Measurements from ENCODE around the gene PTGS1. TPM values are rescaled to one million over a fixed set of nuclear protein-coding genes. Genes with fewer than 3 reads are reported as not detected.

PTGS1 gene
- total RNA-seq, 1 donor from 2014 or later = 0.28 TPM

DNA sequence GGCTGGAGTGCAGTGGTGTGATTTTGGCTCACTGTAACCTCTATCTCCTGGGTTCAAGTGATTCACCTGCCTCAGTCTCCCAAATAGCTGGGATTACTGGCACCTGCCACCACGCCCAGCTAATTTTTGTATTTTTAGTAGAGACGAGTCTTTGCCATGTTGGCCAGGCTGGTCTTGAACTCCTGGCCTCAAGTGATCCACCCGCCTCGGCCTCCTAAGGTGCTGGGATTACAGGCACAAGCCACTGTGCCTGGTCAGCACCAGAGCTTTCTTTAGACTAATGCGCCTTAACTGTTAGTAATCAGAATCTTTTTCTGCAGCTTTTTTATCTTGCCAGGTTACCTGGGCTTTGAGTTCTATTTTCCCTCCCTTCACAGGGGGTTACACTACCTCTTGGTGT is 18.4 kb downstream of the PTGS1 start:
- no peak for DNase-seq
- intact Hi-C loops (cut with micrococcal nuclease) = no loop called here
- no peaks in the 10 kb centered on the region for H3K9me3 Mint-ChIP-seq

DNA sequence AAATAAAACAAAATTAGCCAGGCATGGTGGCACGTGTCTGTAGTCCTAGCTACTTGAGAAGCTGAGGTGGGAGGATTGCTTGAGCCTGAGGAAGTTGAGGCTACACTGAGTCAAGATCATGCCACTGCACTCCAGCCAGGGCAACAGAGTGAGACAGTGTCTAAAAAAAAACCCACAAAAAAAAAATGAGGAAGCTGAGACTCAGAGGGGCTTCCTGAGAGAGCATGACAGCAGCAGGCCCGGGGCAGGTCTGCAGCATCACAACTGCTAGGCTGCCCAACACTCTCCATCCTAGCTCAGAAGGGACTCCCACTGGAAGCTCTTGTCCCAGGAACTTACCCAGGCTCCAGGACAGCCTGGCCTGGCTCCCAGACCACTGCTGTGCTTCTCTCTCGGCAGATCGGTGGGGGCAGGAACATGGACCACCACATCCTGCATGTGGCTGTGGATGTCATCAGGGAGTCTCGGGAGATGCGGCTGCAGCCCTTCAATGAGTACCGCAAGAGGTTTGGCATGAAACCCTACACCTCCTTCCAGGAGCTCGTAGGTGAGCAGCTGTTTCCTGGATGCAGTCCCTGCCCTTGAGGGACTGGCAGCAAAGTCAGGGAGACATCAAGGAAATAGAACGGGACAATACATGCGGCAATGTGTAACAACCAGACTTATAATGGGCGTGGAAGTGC is 19.1 kb downstream of the PTGS1 start:
- DNase-seq = no peak

More for the DNA sequence above, 18.4 kb downstream of the PTGS1 start:
- Mint-ChIP-seq H3K36me3 (ENCODE audit: low read depth) (no peaks in the 10 kb centered on the region), H3K4me3 (no peak overlapping the region), H3K4me1 (peaks cover 8% of the 10 kb centered on the region), H3K27ac (no peak overlapping the region), H3K27me3 (peaks cover 7% of the 10 kb centered on the region)

GRCh38 chr9:122392284-122392683 is 21.5 kb downstream of the PTGS1 start:
- no peak for DNase-seq

More for the DNA sequence above, 19.1 kb downstream of the PTGS1 start:
- Mint-ChIP-seq H3K36me3 (ENCODE audit: low read depth) (no peaks in the 10 kb centered on the region), H3K4me1 (peaks cover 5% of the 10 kb centered on the region), H3K27me3 (peaks cover 9% of the 10 kb centered on the region), H3K9me3 (no peaks in the 10 kb centered on the region), H3K27ac (no peak overlapping the region), H3K4me3 (no peak overlapping the region)
- intact Hi-C loops (cut with micrococcal nuclease) = no loop called here

GRCh38 chr9:122392714-122393113 is 21.9 kb downstream of the PTGS1 start:
- H3K4me1 Mint-ChIP-seq = peaks cover 4% of the 10 kb centered on the region
- peaks cover 9% of the 10 kb centered on the region for H3K27me3 Mint-ChIP-seq
- no peaks in the 10 kb centered on the region for H3K9me3 Mint-ChIP-seq
- H3K36me3 Mint-ChIP-seq (ENCODE audit: low read depth) = no peaks in the 10 kb centered on the region
- DNase-seq = no peak
- no peak overlapping the region for H3K27ac Mint-ChIP-seq
- H3K4me3 Mint-ChIP-seq = no peak overlapping the region
- intact Hi-C loops (cut with micrococcal nuclease) = no loop called here

More at GRCh38 chr9:122392284-122392683, 21.5 kb downstream of the PTGS1 start:
- intact Hi-C loops (cut with micrococcal nuclease) = no loop called here
- no peak overlapping the region for H3K27ac Mint-ChIP-seq
- H3K9me3 Mint-ChIP-seq = no peaks in the 10 kb centered on the region
- no peaks in the 10 kb centered on the region for H3K36me3 Mint-ChIP-seq (ENCODE audit: low read depth)
- no peak overlapping the region for H3K4me3 Mint-ChIP-seq
- peaks cover 9% of the 10 kb centered on the region for H3K27me3 Mint-ChIP-seq
- peaks cover 4% of the 10 kb centered on the region for H3K4me1 Mint-ChIP-seq

GRCh38 chr9:122393284-122393983 is 22.6 kb downstream of the PTGS1 start:
- Mint-ChIP-seq H3K27ac (no peak overlapping the region), H3K36me3 (ENCODE audit: low read depth) (no peaks in the 10 kb centered on the region), H3K27me3 (peaks cover 9% of the 10 kb centered on the region), H3K9me3 (no peaks in the 10 kb centered on the region), H3K4me1 (peaks cover 4% of the 10 kb centered on the region), H3K4me3 (no peak overlapping the region)
- no peak for DNase-seq
- intact Hi-C loops (cut with micrococcal nuclease) = no loop called here

DNA sequence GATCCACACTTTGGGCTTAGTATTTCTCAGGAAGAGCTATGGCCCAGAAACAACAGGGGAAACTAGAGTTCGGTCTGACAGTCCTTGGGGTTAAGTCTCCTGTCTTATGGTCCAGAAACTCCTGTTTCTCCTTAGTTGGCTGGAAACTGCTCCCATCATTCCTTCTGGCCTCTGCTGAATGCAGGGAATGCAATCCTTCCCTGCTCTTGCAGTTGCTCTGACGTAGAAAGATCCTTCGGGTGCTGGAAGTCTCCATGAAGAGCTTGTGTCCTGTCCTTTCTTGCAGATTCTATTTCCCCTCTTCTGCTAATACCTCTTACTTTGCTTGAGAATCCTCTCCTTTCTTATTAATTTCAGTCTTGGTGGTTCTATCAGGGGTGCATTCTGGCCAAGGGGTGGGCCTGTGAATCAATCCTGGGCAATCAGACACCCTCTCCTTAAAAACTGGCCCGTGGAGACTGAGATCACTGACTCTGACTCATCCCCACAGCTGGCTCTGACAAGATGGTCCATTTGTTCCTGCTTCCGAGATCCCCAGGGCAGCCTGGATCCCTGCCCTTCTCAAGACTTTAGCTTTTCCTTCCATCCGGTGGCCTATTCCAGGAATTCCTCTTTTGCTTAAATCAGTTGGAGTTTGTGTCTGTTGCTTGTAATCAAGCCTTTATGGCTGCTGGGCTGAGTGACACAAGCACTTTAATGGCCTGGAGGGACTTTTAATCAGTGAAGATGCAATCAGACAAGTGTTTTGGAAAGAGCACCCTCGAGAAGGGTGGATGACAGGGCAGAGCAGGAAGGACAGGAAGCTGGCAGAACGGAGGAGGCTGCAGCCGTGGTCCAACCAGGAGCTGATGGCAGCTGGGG is 23.7 kb downstream of the PTGS1 start:
- no peak for DNase-seq
- intact Hi-C loops (cut with micrococcal nuclease) = no loop called here
- Mint-ChIP-seq H3K36me3 (ENCODE audit: low read depth) (no peaks in the 10 kb centered on the region), H3K27me3 (peaks cover 7% of the 10 kb centered on the region), H3K4me3 (no peak overlapping the region), H3K4me1 (peaks cover 4% of the 10 kb centered on the region), H3K9me3 (peaks cover 3% of the 10 kb centered on the region), H3K27ac (no peak overlapping the region)

DNA sequence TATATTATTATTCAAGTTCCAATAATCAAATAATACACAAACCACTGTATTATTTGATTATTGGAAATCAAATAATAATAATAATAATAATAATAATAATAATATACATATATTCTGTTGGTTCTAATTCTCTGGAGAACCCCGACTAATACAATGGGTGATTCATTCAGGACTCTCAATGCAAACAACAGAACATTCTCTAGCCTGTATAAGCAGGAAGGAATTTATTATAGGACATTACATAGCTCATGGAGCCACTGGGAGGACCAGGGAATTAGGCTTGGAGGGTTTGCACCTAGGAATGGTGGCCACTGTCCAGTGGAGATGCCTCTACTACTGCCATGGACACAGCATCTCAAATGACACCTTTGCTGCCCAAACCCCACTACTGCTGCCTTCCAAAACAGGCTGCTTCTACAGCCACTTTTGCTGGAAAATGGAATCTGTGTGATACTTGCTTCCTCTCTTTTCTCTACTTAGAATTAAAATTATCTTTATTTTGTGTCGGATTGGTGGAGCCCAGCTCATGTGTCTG is 25.9 kb downstream of the PTGS1 start:
- Mint-ChIP-seq H3K27me3 (peaks cover 2% of the 10 kb centered on the region), H3K4me3 (no peak overlapping the region), H3K4me1 (peaks cover 2% of the 10 kb centered on the region), H3K27ac (no peak overlapping the region), H3K9me3 (peaks cover 7% of the 10 kb centered on the region), H3K36me3 (ENCODE audit: low read depth) (no peaks in the 10 kb centered on the region)
- intact Hi-C loops (cut with micrococcal nuclease) = no loop called here
- DNase-seq = no peak

GRCh38 chr9:122397749-122398148 is 26.9 kb downstream of the PTGS1 start:
- Mint-ChIP-seq H3K27ac (no peak overlapping the region), H3K27me3 (peaks cover 4% of the 10 kb centered on the region), H3K36me3 (ENCODE audit: low read depth) (peaks cover 2% of the 10 kb centered on the region), H3K9me3 (peaks cover 13% of the 10 kb centered on the region), H3K4me1 (peaks cover 11% of the 10 kb centered on the region), H3K4me3 (no peak overlapping the region)
- intact Hi-C loops (cut with micrococcal nuclease) = no loop called here
- no peak for DNase-seq

DNA sequence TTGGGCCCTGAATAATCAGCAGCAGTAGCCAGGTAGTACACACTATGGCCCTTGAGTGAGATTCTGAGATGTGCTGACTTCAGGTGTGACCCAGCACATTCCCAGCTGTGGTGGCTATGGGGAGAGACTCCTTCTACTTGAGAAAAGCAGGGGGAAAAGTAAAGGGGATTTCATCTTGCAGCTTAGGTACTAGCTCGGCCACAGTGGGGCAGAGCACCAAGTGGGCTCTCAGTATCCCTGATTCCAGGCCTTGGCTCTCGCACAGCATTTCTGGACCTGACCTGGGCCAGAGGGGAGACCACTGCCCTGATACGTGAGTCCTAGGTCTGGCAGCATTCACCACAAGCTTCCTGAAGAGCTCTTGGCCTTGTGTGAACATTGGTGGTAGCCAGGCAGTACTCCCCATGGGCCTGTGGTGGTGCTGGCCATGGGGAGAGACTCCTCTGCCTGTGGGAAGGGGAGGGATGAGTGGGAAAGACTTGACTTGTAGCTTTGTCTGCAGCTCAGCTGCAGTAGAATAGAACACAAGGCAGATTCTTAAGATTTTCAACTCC is 27.6 kb downstream of the PTGS1 start:
- intact Hi-C loops (cut with micrococcal nuclease) = no loop called here
- Mint-ChIP-seq H3K27ac (no peak overlapping the region), H3K4me1 (peaks cover 17% of the 10 kb centered on the region), H3K27me3 (peaks cover 4% of the 10 kb centered on the region), H3K4me3 (no peak overlapping the region), H3K9me3 (peaks cover 13% of the 10 kb centered on the region), H3K36me3 (ENCODE audit: low read depth) (peaks cover 2% of the 10 kb centered on the region)
- peak; percentile 41 for DNase-seq

DNA sequence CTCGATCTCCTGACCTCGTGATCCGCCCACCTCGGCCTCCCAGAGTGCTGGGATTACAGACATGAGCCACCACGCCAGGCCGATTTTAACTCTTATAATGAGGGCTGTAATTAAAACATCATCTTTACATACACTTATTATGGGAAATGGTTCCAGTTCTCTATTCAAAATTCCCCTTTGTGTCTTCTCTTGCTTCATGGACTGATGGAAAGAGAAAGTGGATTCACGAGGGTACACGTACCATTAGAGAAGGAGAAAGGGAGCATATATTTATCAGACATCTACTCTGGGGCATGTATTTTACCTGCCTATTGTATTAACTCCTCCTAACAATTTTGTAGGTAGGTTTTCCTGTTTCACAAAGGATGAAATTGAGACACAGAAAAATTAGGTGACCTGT is 31.1 kb downstream of the PTGS1 start:
- Mint-ChIP-seq H3K4me1 (peaks cover 23% of the 10 kb centered on the region), H3K27me3 (peaks cover 2% of the 10 kb centered on the region), H3K9me3 (peaks cover 19% of the 10 kb centered on the region), H3K4me3 (peak overlapping the region; percentile 3), H3K36me3 (ENCODE audit: low read depth) (peaks cover 2% of the 10 kb centered on the region), H3K27ac (peak overlapping the region; percentile 91)
- no peak for DNase-seq
- intact Hi-C loops (cut with micrococcal nuclease) = loop anchor here (1.0 to 10.0 kb wide), 4 partner anchors 60 to 1803 kb away; no protein-coding TSS in a partner anchor

DNA sequence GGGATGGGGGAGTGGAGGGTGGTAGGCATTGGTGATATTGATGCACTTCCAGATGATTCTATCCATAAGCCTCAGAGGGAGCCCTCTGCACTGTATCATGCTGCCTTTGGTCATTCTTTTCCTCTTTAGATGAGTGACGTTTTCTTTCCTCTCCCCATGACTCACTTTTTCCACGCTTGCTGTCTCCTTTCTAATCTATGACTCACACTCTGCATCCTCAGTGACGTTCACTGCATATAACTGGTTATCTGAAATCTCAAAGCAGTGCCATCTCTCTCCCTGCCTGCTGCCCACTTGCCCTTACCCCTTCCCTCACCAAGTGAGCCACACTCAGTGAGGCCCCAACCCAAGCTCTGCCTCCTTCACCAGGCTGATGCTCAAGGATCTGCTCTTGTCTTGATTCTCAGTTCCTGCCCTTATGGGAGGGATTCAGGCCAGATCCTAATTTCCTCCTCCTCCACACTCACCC is 31.6 kb downstream of the PTGS1 start:
- H3K27ac Mint-ChIP-seq = peak overlapping the region; percentile 91
- H3K9me3 Mint-ChIP-seq = peaks cover 19% of the 10 kb centered on the region
- peaks cover 23% of the 10 kb centered on the region for H3K4me1 Mint-ChIP-seq
- H3K4me3 Mint-ChIP-seq = peak overlapping the region; percentile 3
- H3K36me3 Mint-ChIP-seq (ENCODE audit: low read depth) = peaks cover 2% of the 10 kb centered on the region
- H3K27me3 Mint-ChIP-seq = peaks cover 2% of the 10 kb centered on the region
- intact Hi-C loops (cut with micrococcal nuclease) = loop anchor here (1.0 to 10.0 kb wide), 4 partner anchors 60 to 1802 kb away; no protein-coding TSS in a partner anchor
- DNase-seq = peak; percentile 82

GRCh38 chr9:122402874-122403273 is 32.0 kb downstream of the PTGS1 start:
- Mint-ChIP-seq H3K27ac (peak overlapping the region; percentile 91), H3K9me3 (peaks cover 19% of the 10 kb centered on the region), H3K36me3 (ENCODE audit: low read depth) (peaks cover 2% of the 10 kb centered on the region), H3K4me1 (peaks cover 23% of the 10 kb centered on the region), H3K27me3 (peaks cover 2% of the 10 kb centered on the region), H3K4me3 (peak overlapping the region; percentile 3)
- intact Hi-C loops (cut with micrococcal nuclease) = loop anchor here (1.0 to 10.0 kb wide), 4 partner anchors 59 to 1802 kb away; no protein-coding TSS in a partner anchor
- DNase-seq = peak; percentile 48

GRCh38 chr9:122403381-122404000 is 32.7 kb downstream of the PTGS1 start:
- Mint-ChIP-seq H3K27me3 (peaks cover 2% of the 10 kb centered on the region), H3K36me3 (ENCODE audit: low read depth) (peaks cover 2% of the 10 kb centered on the region), H3K4me3 (no peak overlapping the region), H3K27ac (no peak overlapping the region), H3K4me1 (peaks cover 23% of the 10 kb centered on the region), H3K9me3 (peaks cover 23% of the 10 kb centered on the region)
- intact Hi-C loops (cut with micrococcal nuclease) = loop anchor here (5.0 to 10.0 kb wide), 3 partner anchors 59 to 1801 kb away; no protein-coding TSS in a partner anchor
- DNase-seq = peak; percentile 44

Data from activated CD4-positive, alpha-beta T cell treated with anti-CD3 and anti-CD28 coated beads, Interleukin-2, amount 10 ng/mL, durations not matched to agents 24 days and 14 days (primary cell).